Measurements from ENCODE around the gene SH3BP2.

SH3BP2 gene

GRCh38 chr4:2860391-2861348, 67.8 kb downstream of the SH3BP2 start:
- DNase-seq = no peak

DNA sequence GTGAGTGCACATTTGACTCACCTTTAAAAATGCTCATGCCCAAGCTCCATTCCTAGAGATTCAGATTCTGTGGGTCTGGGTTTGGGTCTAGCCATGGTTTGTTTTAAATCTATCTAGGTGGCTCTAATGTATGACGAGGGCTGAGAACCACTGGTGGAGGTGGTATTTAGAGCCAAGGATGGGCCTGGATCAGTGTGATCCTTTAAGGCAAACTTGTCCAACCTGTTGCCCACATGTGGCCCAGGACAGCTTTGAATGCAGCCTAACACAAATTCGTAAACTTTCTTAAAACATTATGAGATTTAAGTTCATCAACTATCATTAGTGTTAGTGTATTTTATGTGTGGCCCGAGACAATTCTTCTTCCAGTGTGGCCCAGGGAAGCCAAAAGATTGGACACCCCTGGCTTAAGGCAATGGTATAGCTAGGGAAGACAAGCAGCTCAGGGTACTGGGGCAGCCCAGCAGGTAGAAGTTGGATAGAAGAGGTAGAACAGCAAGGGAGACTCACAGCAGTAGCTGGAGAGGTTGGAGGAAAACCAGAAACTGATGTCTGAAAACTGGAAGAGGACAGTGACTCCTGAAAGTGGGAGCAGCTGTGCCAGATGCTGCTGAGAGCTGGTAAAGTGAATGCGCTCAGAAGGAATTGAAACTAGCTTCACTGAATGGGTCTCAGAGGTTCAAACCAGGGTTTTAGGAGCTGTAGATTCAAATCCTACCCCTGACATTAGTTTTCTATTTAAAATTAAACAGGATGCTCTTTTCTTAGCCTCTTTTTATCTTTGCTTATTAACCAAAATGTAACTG, 68.9 kb downstream of the SH3BP2 start:
- no peak for DNase-seq

DNA sequence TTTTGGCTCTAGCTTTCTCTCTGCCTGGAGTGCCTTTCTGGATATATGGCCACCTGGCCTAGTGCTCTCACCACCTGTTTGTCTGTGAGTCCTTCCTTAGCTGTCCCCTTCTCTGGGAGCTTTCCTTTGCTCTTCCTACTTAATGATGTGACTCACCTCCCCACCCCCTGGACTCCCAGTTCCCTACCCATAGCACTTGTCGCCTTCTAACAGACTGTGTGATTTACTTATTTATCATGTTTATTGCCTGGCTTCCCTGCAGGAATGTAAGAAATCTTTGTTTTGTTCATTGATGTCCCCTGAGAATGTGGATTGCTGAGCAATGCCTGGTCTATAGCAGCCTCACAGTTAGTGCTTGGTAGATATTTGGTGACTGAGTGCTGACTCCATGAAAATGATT, 69.6 kb downstream of the SH3BP2 start:
- no peak for DNase-seq

GRCh38 chr4:2863649-2864048, 70.8 kb downstream of the SH3BP2 start:
- DNase-seq = no peak

GRCh38 chr4:2865196-2865780, 72.4 kb downstream of the SH3BP2 start:
- DNase-seq = no peak

GRCh38 chr4:2866160-2866861, 73.4 kb downstream of the SH3BP2 start:
- DNase-seq = no peak

- no peak for DNase-seq
These were observed 74.0 kb downstream of the SH3BP2 start for GRCh38 chr4:2866891-2867290.

- DNase-seq = no peak
These were observed 75.0 kb downstream of the SH3BP2 start for GRCh38 chr4:2867758-2868491.

GRCh38 chr4:2868877-2869487, 76.1 kb downstream of the SH3BP2 start:
- DNase-seq = no peak

GRCh38 chr4:2869659-2870058, 76.8 kb downstream of the SH3BP2 start:
- no peak for DNase-seq

- DNase-seq = no peak
These were observed 77.2 kb downstream of the SH3BP2 start for GRCh38 chr4:2870082-2870481.

- DNase-seq = no peak
These were observed 78.6 kb downstream of the SH3BP2 start for GRCh38 chr4:2871466-2871865.

GRCh38 chr4:2871911-2872310, 79.0 kb downstream of the SH3BP2 start:
- DNase-seq = no peak

DNA sequence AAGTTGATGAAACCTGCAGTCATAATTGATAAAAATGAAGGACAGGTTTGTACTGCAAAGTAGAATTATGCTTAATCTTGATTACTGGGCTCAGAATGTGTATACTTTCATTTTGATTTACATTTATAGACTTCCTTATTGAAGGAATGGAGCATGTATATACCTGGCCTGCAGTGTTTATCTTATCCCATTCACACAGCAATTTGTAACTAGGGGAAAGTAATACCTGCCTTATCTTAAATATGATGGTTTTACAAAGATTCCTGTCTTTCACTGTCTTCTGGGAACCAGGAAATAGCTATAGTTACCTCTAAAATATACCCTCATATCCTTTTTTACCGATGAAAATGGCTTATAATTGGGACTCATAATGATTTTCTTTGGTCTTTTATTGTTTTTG, 80.4 kb downstream of the SH3BP2 start:
- no peak for DNase-seq

GRCh38 chr4:2874861-2875260, 82.0 kb downstream of the SH3BP2 start:
- no peak for DNase-seq

GRCh38 chr4:2875556-2875955, 82.7 kb downstream of the SH3BP2 start:
- DNase-seq = no peak

GRCh38 chr4:2878346-2878745, 85.5 kb downstream of the SH3BP2 start:
- no peak for DNase-seq

GRCh38 chr4:2879026-2879425, 86.1 kb downstream of the SH3BP2 start:
- no peak for DNase-seq

DNA sequence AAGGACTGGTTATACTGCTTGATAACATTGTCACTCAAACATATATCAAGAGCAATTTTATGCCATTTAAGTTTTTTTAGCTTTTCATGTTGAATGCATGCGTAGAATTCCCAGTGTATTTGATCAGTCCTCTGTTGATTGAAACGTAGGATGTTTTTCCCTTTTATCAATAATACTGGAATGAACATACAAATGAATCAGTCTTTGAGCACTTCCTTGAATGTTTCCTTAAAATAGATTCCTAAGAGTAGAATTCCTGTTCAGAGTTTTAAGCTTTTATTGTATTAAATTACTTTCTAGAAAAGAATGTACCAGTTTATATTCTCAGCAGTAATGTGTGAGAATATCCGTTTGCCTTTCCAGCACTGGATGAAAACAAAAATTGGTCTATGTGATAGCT, 88.5 kb downstream of the SH3BP2 start:
- no peak for DNase-seq

GRCh38 chr4:2882341-2882740, 89.5 kb downstream of the SH3BP2 start:
- no peak for DNase-seq

GRCh38 chr4:2886161-2886560, 93.3 kb downstream of the SH3BP2 start:
- no peak for DNase-seq

- DNase-seq = no peak
These were observed 93.7 kb downstream of the SH3BP2 start for GRCh38 chr4:2886622-2887021.

Data from DMS79 treated with DMSO at 0.1 percent for 48 hours (cell line).